DND-41 (cell line): Measurements from ENCODE around the gene SCNM1.
A peak's percentile ranks its signal among the peaks of the same experiment; 100 is the strongest.

Experiments used
- ATAC-seq: fragments of 200-7000 bp; cut with Tn5 transposase; 3 replicates; pipeline ENCODE4 v1.9.1; 2021; ENCODE audit warnings: low read depth; ENCODE audit not compliant: insufficient read depth
- DNase-seq: peaks from one replicate; pipeline ENCODE4 v3.0.0-alpha.2; 2020
- H2AFZ ChIP-seq: 2 replicates; pipeline ENCODE4 v1.6.0; 2012; ENCODE audit warnings: low read depth, low read length
- H3K27ac ChIP-seq: 2 replicates; pipeline ENCODE4 v1.5.1; 2012; ENCODE audit warnings: low read length, inconsistent platforms
- H3K27me3 ChIP-seq: fragments of 200-600 bp; sonication (generic); 2 replicates; pipeline ENCODE4 v1.6.0; 2012; ENCODE audit warnings: low read length, mild to moderate bottlenecking, inconsistent platforms; ENCODE audit not compliant: insufficient read depth, poor library complexity
- H3K36me3 ChIP-seq: 2 replicates; pipeline ENCODE4 v1.5.1; 2012; ENCODE audit warnings: low read length, inconsistent platforms; ENCODE audit not compliant: insufficient read depth
- H3K4me1 ChIP-seq: 2 replicates; pipeline ENCODE4 v1.5.1; 2012; ENCODE audit warnings: mild to moderate bottlenecking, low read length; ENCODE audit not compliant: insufficient read depth
- H3K4me2 ChIP-seq: 2 replicates; pipeline ENCODE4 v1.6.0; 2012; ENCODE audit warnings: mild to moderate bottlenecking, moderate library complexity, low read length, inconsistent platforms; ENCODE audit not compliant: insufficient read depth
- H3K4me3 ChIP-seq, 2 experiments: fragments of 200-600 bp in 1 of 2; shearing (Covaris generic) in 1 of 2; 2 replicates each; pipeline ENCODE4 v1.5.1; 2012 to 2016; ENCODE audit warnings: inconsistent platforms in 2 of 2, low read length in 2 of 2, mild to moderate bottlenecking in 2 of 2, low read depth in 1 of 2, moderate library complexity in 1 of 2
- H3K79me2 ChIP-seq: 2 replicates; pipeline ENCODE4 v1.6.0; 2012; ENCODE audit warnings: low read length, inconsistent platforms; ENCODE audit not compliant: insufficient read depth
- H3K9ac ChIP-seq: 2 replicates; pipeline ENCODE4 v1.6.0; 2012; ENCODE audit warnings: low read depth, mild to moderate bottlenecking, inconsistent platforms, low read length, moderate library complexity
- H3K9me3 ChIP-seq: 2 replicates; pipeline ENCODE4 v1.5.1; 2012; ENCODE audit warnings: low read length, moderate library complexity, mild to moderate bottlenecking, inconsistent platforms; ENCODE audit not compliant: insufficient read depth, severe bottlenecking
- H4K20me1 ChIP-seq: 2 replicates; pipeline ENCODE4 v1.6.0; 2012; ENCODE audit warnings: low read length; ENCODE audit not compliant: insufficient read depth
- CTCF ChIP-seq: IDR thresholded peaks from 2 replicates; pipeline ENCODE4 v1.5.1; 2012; ENCODE audit warnings: borderline replicate concordance, low read length, moderate library complexity, mild to moderate bottlenecking; ENCODE audit not compliant: poor library complexity, severe bottlenecking; ENCODE audit errors: extremely low read depth
- EZH2 ChIP-seq: IDR thresholded peaks from 3 replicates; pipeline ENCODE4 v1.6.1; 2012; ENCODE audit warnings: borderline replicate concordance, low read depth, mild to moderate bottlenecking, moderate library complexity, low read length, inconsistent platforms; ENCODE audit not compliant: severe bottlenecking

Gene SCNM1

GRCh38 chr1:151158326-151158725 lies 7.6 kb upstream of the SCNM1 start:
- no peak for ATAC-seq
- H3K4me2 ChIP-seq = no peak overlapping the region
- H3K9ac ChIP-seq = no peak overlapping the region

GRCh38 chr1:151158751-151159251 lies 7.1 kb upstream of the SCNM1 start:
- no peak overlapping the region for H2AFZ ChIP-seq
- ATAC-seq (no peak), DNase-seq (no peak)
- peaks cover 35% of the 10 kb centered on the region for H3K36me3 ChIP-seq
- H3K4me3 ChIP-seq = no peak overlapping the region
- H4K20me1 ChIP-seq = no peaks in the 10 kb centered on the region
- H3K27ac ChIP-seq = peak overlapping the region; percentile 51; the same call in 1 of the 2 replicates
- no peak overlapping the region for H3K9ac ChIP-seq
- H3K4me1 ChIP-seq = peaks cover 35% of the 10 kb centered on the region
- H3K9me3 ChIP-seq = no peaks in the 10 kb centered on the region
- H3K79me2 ChIP-seq = peaks cover 9% of the 10 kb centered on the region
- TF ChIP-seq CTCF (no peak), EZH2 (no peak)
- no peak overlapping the region for H3K4me2 ChIP-seq
- no peaks in the 10 kb centered on the region for H3K27me3 ChIP-seq

More at GRCh38 chr1:151158326-151158725, 7.6 kb upstream of the SCNM1 start:
- no peaks in the 10 kb centered on the region for H3K9me3 ChIP-seq
- DNase-seq = no peak
- H3K4me1 ChIP-seq = peaks cover 31% of the 10 kb centered on the region
- TF ChIP-seq CTCF = no peak
- peaks cover 35% of the 10 kb centered on the region for H3K36me3 ChIP-seq
- H3K27me3 ChIP-seq = no peaks in the 10 kb centered on the region
- no peak overlapping the region for H3K4me3 ChIP-seq
- peaks cover 6% of the 10 kb centered on the region for H3K79me2 ChIP-seq
- H4K20me1 ChIP-seq = no peaks in the 10 kb centered on the region
- peak overlapping the region; percentile 51 for H3K27ac ChIP-seq
- H2AFZ ChIP-seq = no peak overlapping the region

- Histone ChIP-seq H4K20me1 (no peaks in the 10 kb centered on the region), H2AFZ (no peak overlapping the region), H3K27me3 (no peaks in the 10 kb centered on the region), H3K4me1 (peaks cover 41% of the 10 kb centered on the region), H3K4me3 (no peak overlapping the region), H3K79me2 (peaks cover 14% of the 10 kb centered on the region), H3K9me3 (no peaks in the 10 kb centered on the region), H3K36me3 (peaks cover 39% of the 10 kb centered on the region), H3K4me2 (no peak overlapping the region), H3K27ac (peak overlapping the region; percentile 19; the same call in 1 of the 2 replicates), H3K9ac (no peak overlapping the region)
- DNase-seq (no peak), ATAC-seq (no peak)
- no peak for TF ChIP-seq CTCF
- no peak for TF ChIP-seq EZH2
Observed at GRCh38 chr1:151159373-151159772, 6.6 kb upstream of the SCNM1 start.

GRCh38 chr1:151164732-151165280 lies 1.1 kb upstream of the SCNM1 start:
- H3K4me3 ChIP-seq = peak overlapping the region; percentile 89 to 91; a peak in 3 of 4 replicates
- peaks cover 31% of the 10 kb centered on the region for H3K4me1 ChIP-seq
- DNase-seq = no peak
- peaks cover 38% of the 10 kb centered on the region for H3K79me2 ChIP-seq
- no peak; the same call in 1 of the 3 replicates for ATAC-seq
- TF ChIP-seq CTCF = no peak
- TF ChIP-seq EZH2 = no peak
- H3K27ac ChIP-seq = peak overlapping the region; percentile 90
- peak overlapping the region; percentile 91 for H2AFZ ChIP-seq
- H3K36me3 ChIP-seq = peaks cover 44% of the 10 kb centered on the region
- no peaks in the 10 kb centered on the region for H3K27me3 ChIP-seq
- H3K4me2 ChIP-seq = peak overlapping the region; percentile 96
- H4K20me1 ChIP-seq = no peaks in the 10 kb centered on the region
- H3K9me3 ChIP-seq = no peaks in the 10 kb centered on the region
- H3K9ac ChIP-seq = peak overlapping the region; percentile 71
